HCT116 (cell line): ENCODE data around the gene OXTR. TPM values are rescaled to one million over a fixed set of nuclear protein-coding genes. Genes with fewer than 3 reads are reported as not detected.

Experiments used
- ATAC-seq: fragments of 200-7000 bp; cut with Tn5 transposase; 2 replicates; pipeline ENCODE4 v1.9.1; 2020; ENCODE audit warnings: mild to moderate bottlenecking, moderate library complexity
- BruUV-seq: library from RNA; stranded (reverse); fragments of 400-500 nt; replicated peaks from 2 replicates; lab custom pipeline; 2021; lab: Mats Ljungman, UMichigan
- CTCF ChIA-PET: fragments of 300-600 bp; sonication (Branson Sonifier 250); formaldehyde crosslinking; loops from one replicate; lab custom pipeline; 2021; ENCODE audit warnings: antibody characterized with exemption; lab: Charles Lee
- POLR2A ChIA-PET: fragments of 300-600, 350-600 bp; sonication (Branson Sonifier 250); formaldehyde crosslinking; loops from one replicate; lab custom pipeline; 2021; ENCODE audit warnings: antibody characterized with exemption; lab: Charles Lee
- RAD21 ChIA-PET, 2 experiments: fragments of 300-600 bp; sonication (Branson Sonifier 250); formaldehyde crosslinking; loops; one replicate each; lab custom pipeline; 2023; ENCODE audit warnings: low total read pairs in 2 of 2; ENCODE audit not compliant: uncharacterized antibody in 2 of 2, unreplicated experiment in 2 of 2, low non-redundant PET in 1 of 2; lab: Charles Lee
- DNase-seq: peaks from one replicate; pipeline ENCODE4 v3.0.0-alpha.2; 2010; ENCODE audit warnings: low read depth, low spot score
- H2AFZ ChIP-seq: fragments of 200-600 bp; shearing (Covaris generic), sonication (generic); 2 replicates; pipeline ENCODE4 v1.6.1; 2017; ENCODE audit warnings: low read depth, mixed run types, mixed read lengths, antibody characterized with exemption, low read length; ENCODE audit not compliant: poor library complexity, severe bottlenecking
- H3K27ac ChIP-seq: 2 replicates; pipeline ENCODE4 v1.5.1; 2012; ENCODE audit warnings: low read depth, low read length
- H3K27me3 ChIP-seq: fragments of 200-600 bp; sonication (generic); 2 replicates; pipeline ENCODE4 v1.6.1; 2016; ENCODE audit warnings: mixed run types, low read length, mixed read lengths; ENCODE audit not compliant: insufficient read depth
- H3K36me3 ChIP-seq, 2 experiments: fragments of 200-500 bp in 1 of 2; fragments of 200-600 bp in 1 of 2; sonication (Bioruptor generic) in 1 of 2; sonication (generic) in 1 of 2; 2 replicates each; pipeline versions ENCODE4 v1.5.1 to v1.6.1; 2014 to 2016; ENCODE audit warnings: low read length in 2 of 2, inconsistent platforms in 1 of 2, mixed read lengths in 1 of 2, mixed run types in 1 of 2; ENCODE audit not compliant: insufficient read depth in 2 of 2, control insufficient read depth in 1 of 2
- H3K4me1 ChIP-seq, 2 experiments: fragments of 200-600 bp in 1 of 2; sonication (generic) in 1 of 2; 2 replicates each; pipeline versions ENCODE4 v1.5.1 to v1.6.1; 2012 to 2017; ENCODE audit warnings: low read length in 2 of 2, inconsistent platforms in 1 of 2, mild to moderate bottlenecking in 1 of 2, mixed read lengths in 1 of 2, mixed run types in 1 of 2, moderate library complexity in 1 of 2; ENCODE audit not compliant: insufficient read depth in 2 of 2, control insufficient read depth in 1 of 2
- H3K4me2 ChIP-seq: fragments of 200-600 bp; sonication (generic); 2 replicates; pipeline ENCODE4 v1.6.1; 2017; ENCODE audit warnings: mixed run types, low read length, mixed read lengths
- H3K4me3 ChIP-seq, 2 experiments: fragments of 200-600 bp in 1 of 2; sonication (generic) in 1 of 2; replicated peaks in 1 of 2; 2 replicates each; pipeline ENCODE4 v1.5.1; 2011 to 2016; ENCODE audit warnings: low read length in 2 of 2, control low read depth in 1 of 2, low read depth in 1 of 2, mild to moderate bottlenecking in 1 of 2, mixed read lengths in 1 of 2, mixed run types in 1 of 2
- H3K79me2 ChIP-seq: fragments of 200-600 bp; sonication (generic); 2 replicates; pipeline ENCODE4 v1.6.1; 2017; ENCODE audit warnings: mild to moderate bottlenecking, mixed run types, low read length, moderate library complexity, mixed read lengths; ENCODE audit not compliant: insufficient read depth
- H3K9ac ChIP-seq: fragments of 200-600 bp; sonication (generic); 2 replicates; pipeline ENCODE4 v1.6.1; 2016; ENCODE audit warnings: low read length, mixed read lengths
- H3K9me2 ChIP-seq: fragments of 200-600 bp; sonication (generic), shearing (Covaris generic); 2 replicates; pipeline ENCODE4 v1.6.1; 2017; ENCODE audit warnings: mixed run types, mild to moderate bottlenecking, moderate library complexity; ENCODE audit not compliant: insufficient read depth
- H3K9me3 ChIP-seq, 2 experiments: fragments of 200-500 bp in 1 of 2; fragments of 200-600 bp in 1 of 2; sonication (Bioruptor generic) in 1 of 2; sonication (generic) in 1 of 2; 2 replicates each; pipeline ENCODE4 v1.6.1; 2014 to 2017; ENCODE audit warnings: low read length in 2 of 2, mixed read lengths in 2 of 2, inconsistent platforms in 1 of 2, low read depth in 1 of 2, mild to moderate bottlenecking in 1 of 2, mixed run types in 1 of 2, moderate library complexity in 1 of 2; ENCODE audit not compliant: control insufficient read depth in 1 of 2, insufficient read depth in 1 of 2
- H4K20me1 ChIP-seq: fragments of 200-600 bp; sonication (generic), shearing (Covaris generic); 2 replicates; pipeline ENCODE4 v1.6.1; 2017; ENCODE audit warnings: mixed run types, mild to moderate bottlenecking, moderate library complexity; ENCODE audit not compliant: insufficient read depth
- ATF3 ChIP-seq: IDR thresholded peaks from 2 replicates; pipeline ENCODE4 v1.6.1; 2012
- CEBPB ChIP-seq: IDR thresholded peaks from 2 replicates; pipeline ENCODE4 v1.6.1; 2012; ENCODE audit warnings: low read depth
- EGR1 ChIP-seq: IDR thresholded peaks from 2 replicates; pipeline ENCODE4 v1.6.1; 2012; ENCODE audit warnings: low read depth
- EZH2 ChIP-seq: fragments of 200-600 bp; sonication (generic); IDR thresholded peaks from 2 replicates; pipeline ENCODE4 v1.6.1; 2017; ENCODE audit warnings: antibody characterized with exemption, mixed run types
- EZH2phosphoT487 ChIP-seq: fragments of 200-600 bp; IDR thresholded peaks from 2 replicates; pipeline ENCODE4 v1.6.1; 2018; ENCODE audit warnings: antibody characterized with exemption, borderline replicate concordance
- FOSL1 ChIP-seq: IDR thresholded peaks from 2 replicates; pipeline ENCODE4 v1.6.1; 2012; ENCODE audit warnings: low read depth
- JUND ChIP-seq: IDR thresholded peaks from 2 replicates; pipeline ENCODE4 v1.6.1; 2012
- POLR2A ChIP-seq: IDR thresholded peaks from 2 replicates; pipeline ENCODE4 v1.7.0; 2011; ENCODE audit warnings: borderline replicate concordance; ENCODE audit not compliant: insufficient read depth, insufficient read length; ENCODE audit errors: extremely low read depth
- RAD21 ChIP-seq: IDR thresholded peaks from 2 replicates; pipeline ENCODE4 v1.6.1; 2012; ENCODE audit warnings: low read depth, mild to moderate bottlenecking
- REST ChIP-seq: IDR thresholded peaks from 2 replicates; pipeline ENCODE4 v1.6.1; 2012; ENCODE audit warnings: low read depth
- YY1 ChIP-seq: IDR thresholded peaks from 2 replicates; pipeline ENCODE4 v1.6.1; 2011; ENCODE audit warnings: low read length, low read depth, moderate library complexity, mild to moderate bottlenecking; ENCODE audit not compliant: insufficient replicate concordance; ENCODE audit errors: extremely low read depth
- intact Hi-C: fragments of 100-400 bp; cut with micrococcal nuclease; formaldehyde crosslinking; loops from 2 replicates; pipeline ENCODE4 v1.10.0; 2022
- total RNA-seq: library from RNA; stranded (reverse); gene quantifications from one replicate; pipeline ENCODE4 v1.2.1, GENCODE V29; 2021; ENCODE audit not compliant: unreplicated experiment

OXTR gene
- total RNA-seq, 1 experiment from 2014 or later, result 1.3 TPM

GRCh38 chr3:8737823-8738222, 31.6 kb downstream of the OXTR start:
- ChIA-PET CTCF (no interaction called here), POLR2A (no interaction called here), RAD21 (no interaction called here)
- Histone ChIP-seq H3K9ac (no peak overlapping the region), H3K27ac (no peak overlapping the region), H3K4me3 (no peak overlapping the region), H2AFZ (no peak overlapping the region), H3K79me2 (no peaks in the 10 kb centered on the region), H3K27me3 (no peaks in the 10 kb centered on the region), H3K4me1 (peaks cover 33 to 79% of the 10 kb centered on the region in 2 experiments), H3K4me2 (no peak overlapping the region), H3K9me3 (no peaks in the 10 kb centered on the region), H4K20me1 (no peaks in the 10 kb centered on the region), H3K9me2 (no peaks in the 10 kb centered on the region), H3K36me3 (no peaks in the 10 kb centered on the region)
- intact Hi-C loops, result no loop called here
- no TSS peak for BruUV-seq
- DNase-seq (no peak), ATAC-seq (no peak)
- TF ChIP-seq CEBPB (no peak), EZH2 (no peak), POLR2A (no peak), EZH2phosphoT487 (no peak), YY1 (no peak), RAD21 (no peak), JUND (no peak), REST (no peak), EGR1 (no peak), ATF3 (no peak), FOSL1 (no peak)
